ENCODE results near the gene ABHD3.
"Not testable (repeated sequence)": the region's sequence is repeated elsewhere in the genome, so short reads cannot be mapped to it uniquely, and the experiment has no call there.

Gene ABHD3

GRCh38 chr18:21638822-21639221 lies 65.8 kb downstream of the ABHD3 start:
- no peak for DNase-seq (ENCODE audit: low read depth, low spot score)
- ChIA-PET POLR2A (no interaction called here), CTCF (interaction anchor here (1.6 kb wide), 1 partner anchor 38 kb away, joined by 4 read pairs; the partner anchor contains the start of gene ESCO1)
- TF ChIP-seq, protein P1, sequence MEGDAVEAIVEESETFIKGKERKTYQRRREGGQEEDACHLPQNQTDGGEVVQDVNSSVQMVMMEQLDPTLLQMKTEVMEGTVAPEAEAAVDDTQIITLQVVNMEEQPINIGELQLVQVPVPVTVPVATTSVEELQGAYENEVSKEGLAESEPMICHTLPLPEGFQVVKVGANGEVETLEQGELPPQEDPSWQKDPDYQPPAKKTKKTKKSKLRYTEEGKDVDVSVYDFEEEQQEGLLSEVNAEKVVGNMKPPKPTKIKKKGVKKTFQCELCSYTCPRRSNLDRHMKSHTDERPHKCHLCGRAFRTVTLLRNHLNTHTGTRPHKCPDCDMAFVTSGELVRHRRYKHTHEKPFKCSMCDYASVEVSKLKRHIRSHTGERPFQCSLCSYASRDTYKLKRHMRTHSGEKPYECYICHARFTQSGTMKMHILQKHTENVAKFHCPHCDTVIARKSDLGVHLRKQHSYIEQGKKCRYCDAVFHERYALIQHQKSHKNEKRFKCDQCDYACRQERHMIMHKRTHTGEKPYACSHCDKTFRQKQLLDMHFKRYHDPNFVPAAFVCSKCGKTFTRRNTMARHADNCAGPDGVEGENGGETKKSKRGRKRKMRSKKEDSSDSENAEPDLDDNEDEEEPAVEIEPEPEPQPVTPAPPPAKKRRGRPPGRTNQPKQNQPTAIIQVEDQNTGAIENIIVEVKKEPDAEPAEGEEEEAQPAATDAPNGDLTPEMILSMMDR (IDR thresholded peaks at IDR 0.05; ENCODE audit: insufficient read depth, low read length, missing control alignments): no peak
- H3K4me3 ChIP-seq (ENCODE audit: low read depth, low read length): no peak overlapping the region

DNA sequence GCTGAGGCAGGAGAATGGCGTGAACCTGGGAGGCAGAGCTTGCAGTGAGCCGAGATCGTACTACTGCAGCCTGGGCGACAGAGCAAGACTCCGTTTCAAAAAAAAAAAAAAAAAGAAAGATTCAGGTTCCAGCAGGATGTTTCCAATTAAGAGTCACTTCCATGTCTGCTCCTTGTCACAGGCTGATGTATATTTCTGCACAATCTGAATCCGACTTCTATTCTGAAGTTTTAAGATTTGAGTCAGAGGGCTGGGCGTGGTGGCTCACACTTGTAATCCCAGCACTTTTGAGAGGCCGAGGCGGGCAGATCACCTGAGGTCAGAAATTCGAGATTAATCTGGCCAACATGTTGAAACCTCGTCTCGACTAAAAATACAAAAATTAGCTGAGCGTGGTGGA lies 67.8 kb downstream of the ABHD3 start:
- TF ChIP-seq, protein P1 (IDR thresholded peaks at IDR 0.05; ENCODE audit: insufficient read depth, low read length, missing control alignments): no peak
- no peak for DNase-seq (ENCODE audit: low read depth, low spot score)
- POLR2A ChIA-PET: no interaction called here
- CTCF ChIA-PET: interaction anchor here (1.3 kb wide), 1 partner anchor 35 kb away, joined by 9 read pairs; the partner anchor contains the start of gene ESCO1
- H3K4me3 ChIP-seq (ENCODE audit: low read depth, low read length): no peak overlapping the region

DNA sequence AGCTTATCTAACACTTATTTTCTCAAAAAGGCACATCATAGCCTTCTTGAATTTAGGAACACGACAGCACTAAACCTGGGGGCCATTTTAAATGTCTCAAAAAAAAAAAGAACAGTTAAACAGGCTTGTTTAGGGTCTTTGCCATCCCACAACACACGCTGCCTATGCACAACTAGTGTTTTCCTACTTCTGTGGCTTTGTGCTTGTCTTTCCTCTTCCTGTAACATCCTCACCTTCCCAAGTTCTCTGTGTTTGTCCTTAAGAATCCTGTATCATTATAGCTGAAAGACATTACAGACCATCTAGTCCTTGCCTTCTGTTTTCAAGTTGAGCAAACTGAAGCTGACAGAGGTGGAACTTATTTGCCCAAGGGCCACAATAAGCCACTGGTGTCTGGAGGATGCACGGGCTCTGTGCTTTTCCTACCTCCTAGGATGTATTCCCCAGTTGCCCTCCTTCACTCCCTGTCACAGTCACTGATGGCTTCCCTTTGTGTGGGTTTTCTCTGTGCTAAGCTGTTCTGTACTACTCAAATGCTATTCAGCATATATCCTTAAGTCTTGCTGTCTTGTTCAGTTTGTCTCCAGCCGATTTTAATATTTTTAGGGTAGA lies 69.9 kb downstream of the ABHD3 start:
- ChIA-PET POLR2A (no interaction called here), CTCF (interaction anchor here (0.9 kb wide), 1 partner anchor 34 kb away, joined by 3 read pairs; the partner anchor contains the start of gene ESCO1)
- DNase-seq (ENCODE audit: low read depth, low spot score): no peak
- H3K4me3 ChIP-seq (ENCODE audit: low read depth, low read length): no peak overlapping the region
- TF ChIP-seq, protein P1 (IDR thresholded peaks at IDR 0.05; ENCODE audit: insufficient read depth, low read length, missing control alignments): no peak

DNA sequence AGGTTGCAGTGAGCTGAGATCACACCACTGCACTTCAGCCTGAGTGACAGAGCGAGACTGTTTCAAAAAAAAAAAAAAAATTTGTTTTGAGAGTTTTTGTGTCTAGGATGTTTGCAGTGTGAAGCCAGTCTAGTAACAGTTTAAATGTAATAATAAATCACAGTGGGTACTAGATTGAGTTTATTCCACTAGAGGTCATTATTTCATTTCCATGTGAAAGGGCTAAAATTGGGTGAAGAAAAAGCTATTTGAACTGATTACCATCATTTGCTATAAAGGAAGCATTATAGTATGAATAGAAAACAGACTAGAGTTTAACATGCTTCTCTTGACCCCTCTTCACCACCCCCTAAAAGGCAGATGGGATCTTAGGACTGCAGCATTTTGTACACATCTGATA lies 72.2 kb downstream of the ABHD3 start:
- H3K4me3 ChIP-seq (ENCODE audit: low read depth, low read length): no peak overlapping the region
- TF ChIP-seq, protein P1 (IDR thresholded peaks at IDR 0.05; ENCODE audit: insufficient read depth, low read length, missing control alignments): no peak
- ChIA-PET POLR2A (no interaction called here), CTCF (interaction anchor here (0.6 to 1.4 kb wide), 4 partner anchors 9 to 319 kb away, joined by 3 to 4 read pairs (median 4); no protein-coding TSS in a partner anchor)
- no peak for DNase-seq (ENCODE audit: low read depth, low spot score)

DNA sequence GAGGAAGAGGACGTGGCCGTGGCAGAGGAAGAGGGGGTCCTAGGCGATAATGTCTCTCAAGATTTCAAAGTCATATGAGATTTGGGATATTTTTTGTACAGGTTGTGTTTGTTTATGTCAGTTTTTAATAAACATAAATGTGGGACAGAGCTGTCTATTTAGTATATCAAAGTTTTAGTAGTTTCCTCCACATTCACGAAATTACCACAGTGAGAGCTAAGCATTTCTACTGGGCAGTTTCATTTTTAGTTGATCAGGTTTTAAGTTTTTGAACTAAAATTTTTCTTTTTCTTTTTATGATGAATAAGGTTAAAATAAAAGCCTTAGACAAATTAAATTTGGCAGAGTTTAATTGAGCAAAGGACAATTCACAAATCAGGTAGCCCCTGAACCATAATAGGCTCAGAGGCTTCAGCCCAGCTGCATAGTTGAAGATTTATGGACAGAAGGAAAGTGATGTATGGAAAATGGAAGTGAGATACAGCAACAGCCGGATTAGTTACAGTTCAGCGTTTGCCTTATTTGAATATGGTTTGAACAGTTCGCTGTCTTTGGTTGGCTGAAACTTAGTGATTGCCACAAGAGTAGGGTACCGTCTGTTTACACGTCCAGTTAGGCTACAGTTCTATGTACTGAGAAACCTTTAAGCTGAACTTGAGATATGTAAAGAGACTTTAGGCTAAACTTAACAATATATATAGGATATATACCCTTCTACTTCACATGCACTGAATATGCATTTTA lies 75.3 kb downstream of the ABHD3 start:
- DNase-seq (ENCODE audit: low read depth, low spot score): no peak
- ChIA-PET CTCF (interaction anchor here (1.3 to 1.8 kb wide), 2 partner anchors 17 to 28 kb away, joined by 5 to 9 read pairs; partner anchors contain the start of genes ESCO1 and SNRPD1), POLR2A (no interaction called here)
- no peak overlapping the region for H3K4me3 ChIP-seq (ENCODE audit: low read depth, low read length)
- TF ChIP-seq, protein P1 (IDR thresholded peaks at IDR 0.05; ENCODE audit: insufficient read depth, low read length, missing control alignments): no peak

DNA sequence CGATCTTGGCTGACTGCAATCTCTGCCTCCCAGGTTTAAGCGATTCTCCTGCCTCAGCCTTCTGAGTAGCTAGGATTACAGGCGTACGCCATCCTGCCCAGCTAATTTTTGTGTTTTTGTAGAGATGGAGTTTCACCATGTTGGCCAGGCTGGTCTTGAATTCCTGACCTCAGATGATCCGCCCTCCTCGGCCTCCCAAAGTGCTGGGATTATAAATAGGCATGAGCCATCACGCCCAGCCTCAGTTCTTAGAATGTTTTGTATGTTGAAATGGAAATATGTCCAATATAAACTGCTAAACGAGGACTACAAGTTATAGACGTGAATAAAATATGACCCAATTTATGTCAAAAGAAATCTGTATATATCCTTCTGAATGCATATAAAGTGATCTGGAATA lies 82.9 kb downstream of the ABHD3 start:
- CTCF ChIA-PET: interaction anchor here (1.5 to 6.8 kb wide), 2 partner anchors 10 to 21 kb away, joined by 4 to 33 read pairs; partner anchors contain the start of genes ESCO1 and SNRPD1
- H3K4me3 ChIP-seq (ENCODE audit: low read depth, low read length); DNase-seq (ENCODE audit: low read depth, low spot score); POLR2A ChIA-PET: not testable (repeated sequence)

Data from AG04449 (cell line).